CD4-positive, alpha-beta T cell treated with Interleukin-17A for 4 hours (primary cell): ENCODE results near the gene DPH5.

Experiments used
- DNase-seq: peaks from one replicate; pipeline ENCODE4 v3.0.0-alpha.2; 2020; ENCODE audit warnings: mixed read lengths

DPH5 gene

GRCh38 chr1:101030881-101031280 is 5.3 kb upstream of the DPH5 start:
- DNase-seq: no peak

- DNase-seq: no peak
Observed at GRCh38 chr1:101029184-101029583, 3.6 kb upstream of the DPH5 start.

- no peak for DNase-seq
Observed at GRCh38 chr1:101028466-101028865, 2.9 kb upstream of the DPH5 start.

- no peak for DNase-seq
Observed at GRCh38 chr1:101027194-101027772, 1.7 kb upstream of the DPH5 start.

GRCh38 chr1:101026430-101026788 is 825 bp upstream of the DPH5 start:
- DNase-seq: no peak

- DNase-seq: peak; percentile 24
Observed at GRCh38 chr1:101025283-101025656, 314 bp downstream of the DPH5 start.

- no peak for DNase-seq
Observed at GRCh38 chr1:101022294-101022693, 3.3 kb downstream of the DPH5 start.

GRCh38 chr1:101017448-101017847 is 8.1 kb downstream of the DPH5 start:
- DNase-seq: no peak

GRCh38 chr1:101013776-101014175 is 11.8 kb downstream of the DPH5 start:
- DNase-seq: no peak

- DNase-seq: no peak
Observed at GRCh38 chr1:101008229-101008834, 17.3 kb downstream of the DPH5 start.

GRCh38 chr1:101006553-101006952 is 19.0 kb downstream of the DPH5 start:
- DNase-seq: no peak

GRCh38 chr1:101005871-101006270 is 19.7 kb downstream of the DPH5 start:
- DNase-seq: peak; percentile 19

- no peak for DNase-seq
Observed at GRCh38 chr1:101005183-101005582, 20.4 kb downstream of the DPH5 start.

- no peak for DNase-seq
Observed at GRCh38 chr1:101004670-101005069, 20.9 kb downstream of the DPH5 start.

- DNase-seq: no peak
Observed at GRCh38 chr1:101004061-101004460, 21.5 kb downstream of the DPH5 start.

- no peak for DNase-seq
Observed at GRCh38 chr1:101003012-101003650, 22.5 kb downstream of the DPH5 start.

GRCh38 chr1:101002551-101002950 is 23.0 kb downstream of the DPH5 start:
- DNase-seq: peak; percentile 12

GRCh38 chr1:101000131-101000873 is 25.3 kb downstream of the DPH5 start:
- no peak for DNase-seq

- DNase-seq: no peak
Observed at GRCh38 chr1:100998426-100998825, 27.2 kb downstream of the DPH5 start.

- peak; percentile 8 for DNase-seq
Observed at GRCh38 chr1:100995198-100995988, 30.2 kb downstream of the DPH5 start.

GRCh38 chr1:100989306-100990077 is 36.1 kb downstream of the DPH5 start:
- no peak for DNase-seq

- DNase-seq: no peak
Observed at GRCh38 chr1:100988121-100988520, 37.5 kb downstream of the DPH5 start.
